NCI-H1436 treated with DMSO at 0.1 percent for 48 hours (cell line): ENCODE measurements around the gene TAS1R2.
"Not testable (repeated sequence)": the region's sequence is repeated elsewhere in the genome, so short reads cannot be mapped to it uniquely, and the experiment has no call there.

Experiments
- DNase-seq: peaks from one replicate; lab custom pipeline; 2025; lab: John Stamatoyannopoulos, UW

Gene TAS1R2

GRCh38 chr1:18883636-18884418, 24.4 kb upstream of the TAS1R2 start:
- DNase-seq: no peak

- no peak for DNase-seq
Observed at GRCh38 chr1:18883079-18883478, 23.6 kb upstream of the TAS1R2 start.

GRCh38 chr1:18882486-18882885, 23.0 kb upstream of the TAS1R2 start:
- no peak for DNase-seq

- DNase-seq: no peak
Observed at GRCh38 chr1:18881642-18882431, 22.4 kb upstream of the TAS1R2 start.

DNA sequence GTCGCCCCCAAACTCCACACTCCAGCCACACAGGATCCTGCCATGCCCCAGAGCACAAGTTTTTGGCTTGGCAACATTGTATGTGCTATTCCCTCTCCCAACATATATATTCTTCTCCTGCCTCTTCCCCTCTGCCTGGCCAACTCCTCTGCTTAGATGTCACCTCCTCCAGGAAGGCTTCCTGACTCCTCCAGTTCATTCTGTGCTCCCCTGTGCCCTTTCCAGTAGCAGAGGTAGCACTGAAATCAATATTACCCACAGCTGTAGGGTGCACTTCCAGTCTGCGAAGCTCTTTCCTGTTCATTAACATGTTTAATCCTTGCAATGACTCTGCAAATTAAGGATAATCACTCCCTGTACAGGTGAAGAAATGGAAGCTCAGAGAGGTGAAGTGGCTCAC, 21.7 kb upstream of the TAS1R2 start:
- DNase-seq: no peak

DNA sequence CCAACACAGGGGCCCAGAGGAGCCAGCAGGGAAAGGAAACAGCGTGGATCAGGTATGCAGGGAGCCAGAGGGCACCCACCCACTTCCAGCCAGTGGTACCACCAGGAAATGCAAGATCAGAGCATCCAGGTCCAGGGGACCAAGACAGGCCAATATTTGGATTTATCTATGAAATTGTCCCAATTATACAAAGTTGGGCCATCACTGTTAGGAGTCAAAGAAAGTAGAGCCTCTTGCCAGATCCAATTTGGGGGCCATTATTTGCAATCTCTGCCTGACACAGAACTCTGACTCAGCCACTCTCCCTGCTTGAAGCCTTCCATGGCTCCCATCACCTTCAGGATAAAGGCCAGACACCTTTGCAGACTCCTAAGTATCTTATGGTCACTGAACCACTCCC, 21.1 kb upstream of the TAS1R2 start:
- DNase-seq: no peak

DNA sequence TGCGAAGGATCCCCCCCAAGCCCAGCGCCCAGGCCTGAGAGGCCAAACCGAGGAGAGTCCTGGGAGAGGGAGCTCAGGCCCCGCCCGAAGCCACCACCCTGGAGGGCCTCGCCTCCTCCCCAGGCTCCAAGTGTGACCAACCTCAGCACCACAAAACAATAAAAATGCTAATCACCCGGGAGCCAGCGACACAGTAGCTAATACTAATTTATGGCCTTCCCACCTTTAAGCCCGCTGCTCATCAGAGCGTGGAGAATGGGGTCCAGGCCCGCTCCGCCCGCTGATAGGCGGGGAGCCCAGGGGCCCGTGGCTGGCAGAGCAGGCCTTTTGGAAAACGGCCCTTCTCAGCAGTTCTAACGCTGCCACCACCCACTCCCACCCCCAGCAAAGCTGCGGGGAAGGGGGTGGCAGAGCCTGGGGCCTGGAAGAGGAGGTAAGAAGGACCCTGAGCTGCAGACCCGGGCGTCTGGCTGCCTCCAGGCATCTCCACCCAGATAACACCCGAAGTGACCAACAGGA, 20.4 kb upstream of the TAS1R2 start:
- no peak for DNase-seq

DNA sequence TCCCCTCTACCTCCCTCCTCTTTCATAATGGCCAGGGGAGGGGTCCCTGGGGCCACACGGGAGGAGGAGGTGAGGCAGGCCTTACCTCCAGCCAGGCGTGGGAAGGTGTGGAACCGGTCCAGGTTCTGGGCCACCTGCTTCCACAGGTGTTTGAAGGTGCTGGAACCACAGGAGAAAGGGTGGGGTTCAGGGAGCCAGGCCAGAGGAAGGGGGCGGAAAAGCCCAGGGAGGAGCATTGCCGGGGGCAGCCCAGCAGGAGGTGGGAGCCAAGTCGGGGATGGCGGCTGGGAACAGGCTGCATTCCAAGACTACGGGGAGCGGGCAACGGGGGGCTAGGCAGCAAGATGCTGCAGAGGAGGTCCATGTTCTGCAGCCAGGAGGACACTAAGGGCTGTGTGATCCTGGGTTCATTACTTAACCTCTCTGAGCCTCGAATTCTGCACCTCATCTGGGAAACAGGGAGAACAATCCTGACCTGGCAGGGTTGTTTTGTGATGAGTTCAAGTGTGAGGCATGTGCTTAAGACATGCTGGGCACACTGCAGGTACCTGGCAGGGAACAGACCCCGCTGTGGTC, 19.8 kb upstream of the TAS1R2 start:
- DNase-seq: no peak

GRCh38 chr1:18878538-18879214, 19.2 kb upstream of the TAS1R2 start:
- DNase-seq: no peak

- DNase-seq: no peak
Observed at GRCh38 chr1:18877282-18877681, 17.8 kb upstream of the TAS1R2 start.

DNA sequence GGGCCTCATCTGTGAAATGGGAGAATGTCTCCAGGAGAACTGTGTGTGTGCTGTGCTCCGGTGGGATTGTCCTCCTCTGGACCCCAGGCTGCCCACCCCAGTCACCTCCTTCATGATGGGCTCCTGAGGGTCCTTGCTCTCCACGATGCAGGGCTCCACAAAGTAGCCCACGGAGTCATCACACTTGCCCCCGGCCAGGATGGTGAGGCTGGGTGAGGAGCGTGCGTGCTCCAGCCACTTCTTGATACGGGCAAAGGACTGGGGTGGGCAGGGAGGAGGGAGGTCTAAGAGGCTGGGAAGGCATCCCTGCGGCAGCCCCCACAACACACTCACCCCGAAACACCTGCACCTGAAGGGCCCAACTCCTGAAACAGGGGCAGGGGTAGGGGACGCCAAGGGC, 16.8 kb upstream of the TAS1R2 start:
- DNase-seq: no peak

DNA sequence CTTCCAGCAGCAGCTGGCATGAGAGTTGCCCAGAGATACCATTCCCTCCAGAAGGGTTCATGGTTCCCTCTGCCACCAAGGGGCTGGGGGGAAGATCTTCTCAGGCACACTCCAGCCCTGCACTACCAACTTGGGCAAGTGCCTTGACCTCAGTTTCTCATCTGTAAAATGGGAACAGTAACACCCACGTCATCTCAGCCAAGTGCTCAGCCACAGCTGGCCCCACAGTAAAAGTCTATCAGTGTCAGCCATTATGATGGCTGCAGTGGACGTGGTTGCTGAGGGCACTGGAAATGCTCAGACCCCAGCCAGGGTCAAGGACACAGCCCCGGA, 16.3 kb upstream of the TAS1R2 start:
- no peak for DNase-seq

GRCh38 chr1:18875107-18875795, 15.8 kb upstream of the TAS1R2 start:
- no peak for DNase-seq

GRCh38 chr1:18874600-18874999, 15.1 kb upstream of the TAS1R2 start:
- DNase-seq: no peak

DNA sequence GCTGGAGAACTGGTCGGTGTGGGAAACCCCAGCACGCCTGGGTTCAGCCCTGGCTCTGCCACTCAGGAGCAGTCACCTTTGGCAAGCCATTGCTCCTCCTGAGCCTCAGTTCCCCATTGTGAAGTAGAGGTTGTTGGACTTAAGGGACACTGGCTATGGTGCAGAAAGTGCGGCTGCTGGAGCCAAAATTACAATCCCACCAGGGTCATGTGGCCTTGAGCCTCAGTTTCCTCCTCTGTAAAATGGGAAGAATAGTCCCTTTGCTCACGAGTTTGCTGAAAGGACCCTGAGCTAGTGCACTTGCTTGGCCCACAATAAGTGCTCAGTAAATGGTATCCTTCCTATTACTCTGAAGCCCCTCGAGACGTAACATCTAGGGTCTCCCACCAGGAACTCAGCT, 14.6 kb upstream of the TAS1R2 start:
- DNase-seq: no peak

- DNase-seq: no peak
Observed at GRCh38 chr1:18872071-18872611, 12.7 kb upstream of the TAS1R2 start.

DNA sequence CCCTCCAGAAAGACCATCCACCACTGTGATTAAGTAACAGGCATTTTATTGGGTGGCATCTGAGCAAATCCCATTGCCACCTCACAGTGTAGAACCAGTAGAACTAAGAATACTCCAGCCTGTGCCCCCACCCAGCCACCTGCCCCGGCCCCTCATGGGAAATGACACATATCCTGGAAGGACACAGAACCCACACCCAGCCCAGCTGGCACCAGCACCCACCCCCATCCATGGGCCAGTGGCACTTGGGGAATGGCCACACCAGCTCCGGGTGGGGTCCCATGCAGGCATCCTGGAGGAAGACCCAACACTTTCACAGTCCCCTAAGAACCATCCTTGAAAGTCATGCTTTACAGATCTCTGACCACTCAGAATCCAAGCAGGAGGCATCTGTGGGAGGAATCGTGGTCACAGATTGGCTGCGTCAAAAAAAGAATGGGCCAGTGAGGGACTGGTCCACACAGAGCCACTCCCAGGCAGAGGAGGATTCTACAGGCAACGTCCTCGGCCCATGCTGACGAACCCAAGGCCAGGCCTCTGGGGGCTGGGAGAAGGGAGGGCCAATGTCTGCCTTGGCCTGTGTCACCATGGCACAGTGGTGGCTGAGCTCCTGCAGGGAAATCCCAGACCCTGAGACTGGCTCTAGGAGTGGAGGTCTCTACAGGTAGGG, 12.1 kb upstream of the TAS1R2 start:
- no peak for DNase-seq

GRCh38 chr1:18870957-18871356, 11.5 kb upstream of the TAS1R2 start:
- no peak for DNase-seq

GRCh38 chr1:18870595-18870865, 11.1 kb upstream of the TAS1R2 start:
- DNase-seq: not testable (repeated sequence)

GRCh38 chr1:18869847-18870594, 10.6 kb upstream of the TAS1R2 start:
- no peak for DNase-seq
